WTC11 (cell line): ENCODE results near the gene RNF150.

Experiments used
- ARID4B ChIP-seq: sonication (generic); formaldehyde crosslinking; IDR thresholded peaks from 2 replicates; pipeline ENCODE4 v1.8.0; 2023; ENCODE audit warnings: missing genetic modification reagents, mild to moderate bottlenecking, borderline replicate concordance
- ATF1 ChIP-seq: sonication (generic); formaldehyde crosslinking; IDR thresholded peaks from 2 replicates; pipeline ENCODE4 v1.8.1; 2023; ENCODE audit warnings: mild to moderate bottlenecking, moderate library complexity, missing genetic modification reagents
- CTCF ChIP-seq: fragments of 200-600 bp; IDR thresholded peaks from 2 replicates; pipeline ENCODE4 v1.8.0; 2022; ENCODE audit warnings: antibody characterized with exemption
- GABPB1 ChIP-seq: sonication (generic); formaldehyde crosslinking; IDR thresholded peaks from 2 replicates; pipeline ENCODE4 v1.8.1; 2023; ENCODE audit warnings: mild to moderate bottlenecking, missing genetic modification reagents
- KAT7 ChIP-seq: sonication (generic); formaldehyde crosslinking; IDR thresholded peaks from 2 replicates; pipeline ENCODE4 v1.8.1; 2023; ENCODE audit warnings: missing genetic modification reagents, mild to moderate bottlenecking, borderline replicate concordance
- STAT6 ChIP-seq: sonication (generic); formaldehyde crosslinking; conservative IDR thresholded peaks from 2 replicates; pipeline ENCODE4 v1.8.1; 2023; ENCODE audit warnings: mild to moderate bottlenecking, low read depth, missing genetic modification reagents, moderate library complexity

GRCh38 chr4:140863197-140863596 lies 270.1 kb downstream of the RNF150 start:
- TF ChIP-seq STAT6 (CRISPR knock-in tag), result no peak
- no peak for TF ChIP-seq GABPB1 (CRISPR knock-in tag)
- no peak for TF ChIP-seq CTCF
- no peak for TF ChIP-seq ARID4B (CRISPR knock-in tag)
- TF ChIP-seq ATF1 (CRISPR knock-in tag), result no peak
- no peak for TF ChIP-seq KAT7 (CRISPR knock-in tag)
